DLD1 (cell line): Measurements from ENCODE around the gene EPSTI1.
"Not testable (repeated sequence)": the region's sequence is repeated elsewhere in the genome, so short reads cannot be mapped to it uniquely, and the experiment has no call there.

ENCODE experiments used
- in situ Hi-C: cut with HindIII; loops from 2 replicates; pipeline ENCODE4 v1.10.0; 2017; ENCODE audit warnings: low sequenced_read_pairs

The EPSTI1 gene

GRCh38 chr13:42864952-42865767 is 126.9 kb downstream of the EPSTI1 start:
- in situ Hi-C loops = no loop called here

GRCh38 chr13:42862370-42862769 is 129.7 kb downstream of the EPSTI1 start:
- in situ Hi-C loops = not testable (repeated sequence)

- in situ Hi-C loops = no loop called here
Observed at GRCh38 chr13:42860485-42860884, 131.6 kb downstream of the EPSTI1 start.

- in situ Hi-C loops = no loop called here
Observed at GRCh38 chr13:42859760-42860159, 132.3 kb downstream of the EPSTI1 start.

- in situ Hi-C loops = no loop called here
Observed at GRCh38 chr13:42855410-42855809, 136.6 kb downstream of the EPSTI1 start.

GRCh38 chr13:42852136-42852535 is 139.9 kb downstream of the EPSTI1 start:
- in situ Hi-C loops = no loop called here

GRCh38 chr13:42849200-42849599 is 142.8 kb downstream of the EPSTI1 start:
- in situ Hi-C loops = no loop called here

- in situ Hi-C loops = no loop called here
Observed at GRCh38 chr13:42847891-42848663, 144.0 kb downstream of the EPSTI1 start.

- in situ Hi-C loops = loop anchor here (5.0 kb wide), 1 partner anchor 35 kb away; no protein-coding TSS in a partner anchor
Observed at GRCh38 chr13:42836930-42837690, 154.9 kb downstream of the EPSTI1 start.
